Measurements from ENCODE around the gene MED25.

DNA sequence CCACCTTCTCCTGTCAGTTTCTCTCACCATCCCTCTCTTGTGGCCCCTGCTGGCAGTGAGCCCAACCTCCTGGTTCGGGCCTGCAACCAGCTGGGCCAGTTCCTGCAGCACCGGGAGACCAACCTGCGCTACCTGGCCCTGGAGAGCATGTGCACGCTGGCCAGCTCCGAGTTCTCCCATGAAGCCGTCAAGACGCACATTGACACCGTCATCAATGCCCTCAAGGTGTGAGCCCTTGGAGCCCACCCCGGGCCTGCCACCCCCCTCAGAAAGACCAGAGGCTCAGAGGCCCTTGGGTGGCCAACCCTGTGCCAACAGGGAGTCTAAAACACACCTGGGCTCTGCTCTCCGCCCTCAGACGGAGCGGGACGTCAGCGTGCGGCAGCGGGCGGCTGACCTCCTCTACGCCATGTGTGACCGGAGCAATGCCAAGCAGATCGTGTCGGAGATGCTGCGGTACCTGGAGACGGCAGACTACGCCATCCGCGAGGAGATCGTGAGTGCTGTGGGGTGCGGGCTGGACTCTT, 18.8 kb upstream of the MED25 start:
- TF ChIP-seq TAF1 (IDR thresholded peaks at IDR 0.05; ENCODE audit: low read depth, low read length), result no peak
- no peak for TF ChIP-seq POLR2A (IDR thresholded peaks at IDR 0.05; ENCODE audit: low read depth, low read length)
